HepG2 (cell line): ENCODE measurements around the gene CRY1. TPM values are rescaled to one million over a fixed set of nuclear protein-coding genes. Genes with fewer than 3 reads are reported as not detected.

Experiments
- HNF4G ChIP-seq, 2 experiments: sonication (generic) in 1 of 2; formaldehyde crosslinking in 1 of 2; IDR thresholded peaks; 2 replicates each; pipeline versions ENCODE4 v1.4.0 to v1.6.1; 2011 to 2020; ENCODE audit warnings: borderline replicate concordance in 2 of 2, low read depth in 2 of 2, mild to moderate bottlenecking in 2 of 2, low read length in 1 of 2, missing genetic modification reagents in 1 of 2, moderate library complexity in 1 of 2
- MAFF ChIP-seq: IDR thresholded peaks from 2 replicates; pipeline ENCODE4 v1.6.1; 2011; ENCODE audit warnings: low read depth, low read length, improper control_type of control experiment
- POLR2A ChIP-seq, 2 experiments: IDR thresholded peaks; 2 replicates each; pipeline ENCODE4 v1.6.1; 2011; ENCODE audit warnings: low read depth in 2 of 2, low read length in 2 of 2, mild to moderate bottlenecking in 1 of 2, moderate library complexity in 1 of 2; ENCODE audit not compliant: insufficient read depth in 1 of 2
- PRMT3 ChIP-seq: sonication (generic); formaldehyde crosslinking; IDR thresholded peaks from 2 replicates; pipeline ENCODE4 v1.8.1; 2022; ENCODE audit warnings: low read depth, mild to moderate bottlenecking, moderate library complexity, missing genetic modification reagents, borderline replicate concordance
- SALL2 ChIP-seq: sonication (generic); formaldehyde crosslinking; IDR thresholded peaks from 2 replicates; pipeline ENCODE4 v1.8.1; 2023; ENCODE audit warnings: mild to moderate bottlenecking, missing genetic modification reagents, inconsistent platforms
- TOE1 ChIP-seq: sonication (generic); formaldehyde crosslinking; IDR thresholded peaks from 2 replicates; pipeline ENCODE4 v1.4.0; 2020; ENCODE audit warnings: mild to moderate bottlenecking, missing genetic modification reagents
- U2AF2 ChIP-seq: fragments of 200-400 bp; formaldehyde crosslinking; IDR thresholded peaks from 2 replicates; pipeline ENCODE4 v1.6.1; 2017; ENCODE audit warnings: low read depth, mild to moderate bottlenecking, low read length
- ZFYVE20 ChIP-seq: sonication (generic); formaldehyde crosslinking; IDR thresholded peaks from 2 replicates; pipeline ENCODE4 v1.8.0; 2023; ENCODE audit warnings: low read depth, mild to moderate bottlenecking, moderate library complexity, missing genetic modification reagents, borderline replicate concordance
- ZNF468 ChIP-seq: sonication (generic); formaldehyde crosslinking; IDR thresholded peaks from 2 replicates; pipeline ENCODE4 v1.8.0; 2022; ENCODE audit warnings: mild to moderate bottlenecking, moderate library complexity, missing genetic modification reagents
- ZNF777 ChIP-seq: sonication (generic); formaldehyde crosslinking; IDR thresholded peaks from 2 replicates; pipeline ENCODE4 v1.4.0; 2020; ENCODE audit warnings: missing genetic modification reagents
- polyA plus RNA-seq, 8 experiments: library from polyadenylated mRNA; depleted of rRNA in 3 of 8; stranded (reverse) in 7 of 8; unstranded in 1 of 8; fragments of >200 nt; fragmentation: Illumina TruSeq in 4 of 8; extraction: Trizol in 4 of 8; gene quantifications; 2 replicates each; pipeline versions ENCODE4 v1.2.1 to v1.2.3, GENCODE V29; 2011 to 2016; ENCODE audit warnings: low read depth in 4 of 8, missing spikeins in 1 of 8, mixed read lengths in 1 of 8; ENCODE audit not compliant: insufficient read depth in 1 of 8
- total RNA-seq, 5 experiments: library from RNA; depleted of rRNA; stranded (reverse); fragments of >200 nt; fragmentation: Illumina TruSeq; extraction: Trizol; gene quantifications; 2 replicates each; pipeline ENCODE4 v1.2.3, GENCODE V29; 2016; ENCODE audit warnings: low read depth in 1 of 5
- TF ChIP-seq, protein P1 (sequence below): sonication (generic); formaldehyde crosslinking; IDR thresholded peaks from 2 replicates; pipeline ENCODE4 v1.8.1; 2022; ENCODE audit warnings: mild to moderate bottlenecking, missing genetic modification reagents
- TF ChIP-seq, protein P2 (sequence below): sonication (generic); formaldehyde crosslinking; IDR thresholded peaks from 2 replicates; pipeline ENCODE4 v1.5.1; 2020; ENCODE audit warnings: missing genetic modification reagents, mild to moderate bottlenecking, borderline replicate concordance
- TF ChIP-seq, protein P3 (sequence below): sonication (generic); formaldehyde crosslinking; IDR thresholded peaks from 2 replicates; pipeline ENCODE4 v1.8.0; 2022; ENCODE audit warnings: low read depth, missing genetic modification reagents
- TF ChIP-seq, protein P4 (sequence below): sonication (generic); formaldehyde crosslinking; IDR thresholded peaks from 2 replicates; pipeline ENCODE4 v1.4.0; 2020; ENCODE audit warnings: missing genetic modification reagents, mild to moderate bottlenecking, borderline replicate concordance
- TF ChIP-seq, protein P5 (sequence below): sonication (generic); formaldehyde crosslinking; IDR thresholded peaks from 2 replicates; pipeline ENCODE4 v1.4.0; 2020; ENCODE audit warnings: missing genetic modification reagents
- TF ChIP-seq, protein P6 (sequence below): sonication (generic); formaldehyde crosslinking; IDR thresholded peaks from 2 replicates; pipeline ENCODE4 v1.4.0; 2020; ENCODE audit warnings: missing genetic modification reagents

CRY1 gene
- total and polyA plus RNA-seq, 2 of the 13 experiments (the other 11 are each of a cell fraction or from before 2014, with no cell fraction given), result 11.4 to 13.9 TPM

DNA sequence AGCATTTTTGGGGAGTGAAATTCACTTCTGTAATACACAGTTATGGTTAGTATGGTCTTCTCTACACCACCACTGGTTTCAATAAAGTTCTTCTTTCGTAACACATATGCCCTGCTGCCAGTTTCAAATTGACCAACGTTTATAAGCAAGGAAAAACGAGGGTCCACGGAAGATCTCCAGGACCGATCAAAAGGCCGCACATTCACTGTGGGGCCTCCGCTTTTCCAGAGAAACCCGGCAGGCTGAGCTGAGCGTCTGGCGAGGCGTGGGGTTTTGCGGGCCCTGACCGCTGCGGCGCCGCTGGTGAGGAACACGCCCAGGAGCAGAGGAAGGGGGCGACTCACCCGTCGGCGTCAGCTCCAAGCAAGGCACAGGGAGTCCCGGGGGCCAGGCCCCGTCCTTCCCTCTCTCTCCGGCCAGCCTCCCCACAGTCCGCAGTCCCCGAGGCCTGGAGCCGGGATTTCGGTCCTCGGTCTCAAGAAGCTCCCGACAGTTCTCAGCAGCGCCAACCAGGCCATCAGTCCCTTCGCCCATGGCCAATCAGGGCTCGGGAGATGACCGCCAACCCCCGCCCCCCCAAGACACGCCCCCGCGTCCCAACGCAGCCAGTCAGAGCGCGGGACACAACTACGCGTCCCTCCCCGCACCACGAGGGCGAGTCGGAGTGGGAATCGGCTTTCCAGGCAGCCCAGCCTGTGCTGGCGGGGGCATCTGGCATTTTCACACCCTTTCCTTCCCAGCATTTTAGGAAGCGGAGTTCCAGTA, 106.5 kb downstream of the CRY1 start, which contains the start of gene MTERF2 (continued):
- TF ChIP-seq, protein P1, sequence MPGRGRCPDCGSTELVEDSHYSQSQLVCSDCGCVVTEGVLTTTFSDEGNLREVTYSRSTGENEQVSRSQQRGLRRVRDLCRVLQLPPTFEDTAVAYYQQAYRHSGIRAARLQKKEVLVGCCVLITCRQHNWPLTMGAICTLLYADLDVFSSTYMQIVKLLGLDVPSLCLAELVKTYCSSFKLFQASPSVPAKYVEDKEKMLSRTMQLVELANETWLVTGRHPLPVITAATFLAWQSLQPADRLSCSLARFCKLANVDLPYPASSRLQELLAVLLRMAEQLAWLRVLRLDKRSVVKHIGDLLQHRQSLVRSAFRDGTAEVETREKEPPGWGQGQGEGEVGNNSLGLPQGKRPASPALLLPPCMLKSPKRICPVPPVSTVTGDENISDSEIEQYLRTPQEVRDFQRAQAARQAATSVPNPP (CRISPR knock-in tag), result 0 out of 2 replicates have a peak, but pooled peaks have one; percentile 52
- peak; percentile 17; the same call in 1 of the 2 replicates for TF ChIP-seq HNF4G (IDR thresholded peaks at IDR 0.05; ENCODE audit: borderline replicate concordance, low read depth, low read length)
- TF ChIP-seq HNF4G (CRISPR knock-in tag; IDR thresholded peaks at IDR 0.05; ENCODE audit: borderline replicate concordance, low read depth), result no peak
- TF ChIP-seq PRMT3 (CRISPR knock-in tag), result no peak
- TF ChIP-seq, protein P2, sequence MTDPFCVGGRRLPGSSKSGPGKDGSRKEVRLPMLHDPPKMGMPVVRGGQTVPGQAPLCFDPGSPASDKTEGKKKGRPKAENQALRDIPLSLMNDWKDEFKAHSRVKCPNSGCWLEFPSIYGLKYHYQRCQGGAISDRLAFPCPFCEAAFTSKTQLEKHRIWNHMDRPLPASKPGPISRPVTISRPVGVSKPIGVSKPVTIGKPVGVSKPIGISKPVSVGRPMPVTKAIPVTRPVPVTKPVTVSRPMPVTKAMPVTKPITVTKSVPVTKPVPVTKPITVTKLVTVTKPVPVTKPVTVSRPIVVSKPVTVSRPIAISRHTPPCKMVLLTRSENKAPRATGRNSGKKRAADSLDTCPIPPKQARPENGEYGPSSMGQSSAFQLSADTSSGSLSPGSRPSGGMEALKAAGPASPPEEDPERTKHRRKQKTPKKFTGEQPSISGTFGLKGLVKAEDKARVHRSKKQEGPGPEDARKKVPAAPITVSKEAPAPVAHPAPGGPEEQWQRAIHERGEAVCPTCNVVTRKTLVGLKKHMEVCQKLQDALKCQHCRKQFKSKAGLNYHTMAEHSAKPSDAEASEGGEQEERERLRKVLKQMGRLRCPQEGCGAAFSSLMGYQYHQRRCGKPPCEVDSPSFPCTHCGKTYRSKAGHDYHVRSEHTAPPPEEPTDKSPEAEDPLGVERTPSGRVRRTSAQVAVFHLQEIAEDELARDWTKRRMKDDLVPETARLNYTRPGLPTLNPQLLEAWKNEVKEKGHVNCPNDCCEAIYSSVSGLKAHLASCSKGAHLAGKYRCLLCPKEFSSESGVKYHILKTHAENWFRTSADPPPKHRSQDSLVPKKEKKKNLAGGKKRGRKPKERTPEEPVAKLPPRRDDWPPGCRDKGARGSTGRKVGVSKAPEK (CRISPR knock-in tag), result peak; percentile 60; the same call in 1 of the 2 replicates
- TF ChIP-seq, protein P3, sequence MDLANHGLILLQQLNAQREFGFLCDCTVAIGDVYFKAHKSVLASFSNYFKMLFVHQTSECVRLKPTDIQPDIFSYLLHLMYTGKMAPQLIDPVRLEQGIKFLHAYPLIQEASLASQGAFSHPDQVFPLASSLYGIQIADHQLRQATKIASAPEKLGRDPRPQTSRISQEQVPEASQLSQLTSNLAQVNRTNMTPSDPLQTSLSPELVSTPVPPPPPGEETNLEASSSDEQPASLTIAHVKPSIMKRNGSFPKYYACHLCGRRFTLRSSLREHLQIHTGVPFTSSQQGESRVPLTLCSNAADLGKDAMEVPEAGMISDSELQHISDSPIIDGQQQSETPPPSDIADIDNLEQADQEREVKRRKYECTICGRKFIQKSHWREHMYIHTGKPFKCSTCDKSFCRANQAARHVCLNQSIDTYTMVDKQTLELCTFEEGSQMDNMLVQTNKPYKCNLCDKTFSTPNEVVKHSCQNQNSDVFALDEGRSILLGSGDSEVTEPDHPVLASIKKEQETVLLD (CRISPR knock-in tag), result no peak
- TF ChIP-seq U2AF2, result no peak
- TF ChIP-seq, protein P4, sequence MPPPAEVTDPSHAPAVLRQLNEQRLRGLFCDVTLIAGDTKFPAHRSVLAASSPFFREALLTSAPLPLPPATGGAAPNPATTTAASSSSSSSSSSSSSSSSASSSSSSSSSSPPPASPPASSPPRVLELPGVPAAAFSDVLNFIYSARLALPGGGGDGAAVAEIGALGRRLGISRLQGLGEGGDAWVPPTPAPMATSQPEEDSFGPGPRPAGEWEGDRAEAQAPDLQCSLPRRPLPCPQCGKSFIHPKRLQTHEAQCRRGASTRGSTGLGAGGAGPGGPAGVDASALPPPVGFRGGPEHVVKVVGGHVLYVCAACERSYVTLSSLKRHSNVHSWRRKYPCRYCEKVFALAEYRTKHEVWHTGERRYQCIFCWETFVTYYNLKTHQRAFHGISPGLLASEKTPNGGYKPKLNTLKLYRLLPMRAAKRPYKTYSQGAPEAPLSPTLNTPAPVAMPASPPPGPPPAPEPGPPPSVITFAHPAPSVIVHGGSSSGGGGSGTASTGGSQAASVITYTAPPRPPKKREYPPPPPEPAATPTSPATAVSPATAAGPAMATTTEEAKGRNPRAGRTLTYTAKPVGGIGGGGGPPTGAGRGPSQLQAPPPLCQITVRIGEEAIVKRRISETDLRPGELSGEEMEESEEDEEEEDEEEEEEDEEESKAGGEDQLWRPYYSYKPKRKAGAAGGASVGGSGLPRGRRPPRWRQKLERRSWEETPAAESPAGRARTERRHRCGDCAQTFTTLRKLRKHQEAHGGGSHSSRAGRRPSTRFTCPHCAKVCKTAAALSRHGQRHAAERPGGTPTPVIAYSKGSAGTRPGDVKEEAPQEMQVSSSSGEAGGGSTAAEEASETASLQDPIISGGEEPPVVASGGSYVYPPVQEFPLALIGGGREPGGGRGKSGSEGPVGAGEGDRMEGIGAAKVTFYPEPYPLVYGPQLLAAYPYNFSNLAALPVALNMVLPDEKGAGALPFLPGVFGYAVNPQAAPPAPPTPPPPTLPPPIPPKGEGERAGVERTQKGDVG, result no peak
- peak; percentile 36; the same call in 1 of the 2 replicates for TF ChIP-seq ZNF777 (CRISPR knock-in tag)
- no peak for TF ChIP-seq MAFF
- TF ChIP-seq SALL2 (CRISPR knock-in tag), result peak; percentile 75; the same call in 1 of the 2 replicates
- TF ChIP-seq, protein P5, sequence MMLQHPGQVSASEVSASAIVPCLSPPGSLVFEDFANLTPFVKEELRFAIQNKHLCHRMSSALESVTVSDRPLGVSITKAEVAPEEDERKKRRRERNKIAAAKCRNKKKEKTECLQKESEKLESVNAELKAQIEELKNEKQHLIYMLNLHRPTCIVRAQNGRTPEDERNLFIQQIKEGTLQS (CRISPR knock-in tag), result no peak
- no peak for TF ChIP-seq ZFYVE20 (CRISPR knock-in tag)
- TF ChIP-seq POLR2A (IDR thresholded peaks at IDR 0.05; ENCODE audit: insufficient read depth in 1 of 2, low read depth in 2 of 2, low read length in 2 of 2), result peak in 1 of 2 experiments; percentile 89; a peak in 2 of 4 replicates
- TF ChIP-seq, protein P6, sequence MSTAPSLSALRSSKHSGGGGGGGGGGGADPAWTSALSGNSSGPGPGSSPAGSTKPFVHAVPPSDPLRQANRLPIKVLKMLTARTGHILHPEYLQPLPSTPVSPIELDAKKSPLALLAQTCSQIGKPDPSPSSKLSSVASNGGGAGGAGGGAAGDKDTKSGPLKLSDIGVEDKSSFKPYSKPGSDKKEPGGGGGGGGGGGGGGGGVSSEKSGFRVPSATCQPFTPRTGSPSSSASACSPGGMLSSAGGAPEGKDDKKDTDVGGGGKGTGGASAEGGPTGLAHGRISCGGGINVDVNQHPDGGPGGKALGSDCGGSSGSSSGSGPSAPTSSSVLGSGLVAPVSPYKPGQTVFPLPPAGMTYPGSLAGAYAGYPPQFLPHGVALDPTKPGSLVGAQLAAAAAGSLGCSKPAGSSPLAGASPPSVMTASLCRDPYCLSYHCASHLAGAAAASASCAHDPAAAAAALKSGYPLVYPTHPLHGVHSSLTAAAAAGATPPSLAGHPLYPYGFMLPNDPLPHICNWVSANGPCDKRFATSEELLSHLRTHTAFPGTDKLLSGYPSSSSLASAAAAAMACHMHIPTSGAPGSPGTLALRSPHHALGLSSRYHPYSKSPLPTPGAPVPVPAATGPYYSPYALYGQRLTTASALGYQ (CRISPR knock-in tag), result peak; percentile 70; the same call in 1 of the 2 replicates
- TF ChIP-seq TOE1 (CRISPR knock-in tag), result no peak
- no peak for TF ChIP-seq ZNF468
